Myocyte (in vitro differentiated cells): ENCODE data around the gene EGR1. TPM values are rescaled to one million over a fixed set of nuclear protein-coding genes. Genes with fewer than 3 reads are reported as not detected.

Experiments
- DNase-seq: peaks from one replicate; pipeline ENCODE4 v3.0.0-alpha.2; 2012; ENCODE audit warnings: low read depth
- total RNA-seq: library from RNA; depleted of rRNA; stranded (reverse); fragments of >200 nt; gene quantifications from 2 replicates; pipeline ENCODE4 v1.2.3, GENCODE V29; 2014

Gene EGR1
- total RNA-seq, 1 donor from 2014 or later: 6.2 TPM

- no peak for DNase-seq
Measured at GRCh38 chr5:138452720-138453119, 12.6 kb upstream of the EGR1 start.

GRCh38 chr5:138453590-138453989 lies 11.7 kb upstream of the EGR1 start:
- DNase-seq: no peak

GRCh38 chr5:138454121-138454520 lies 11.2 kb upstream of the EGR1 start:
- no peak for DNase-seq

- no peak for DNase-seq
Measured at GRCh38 chr5:138455232-138455930, 9.9 kb upstream of the EGR1 start.

GRCh38 chr5:138457531-138458275 lies 7.6 kb upstream of the EGR1 start:
- DNase-seq: no peak

GRCh38 chr5:138458384-138458783 lies 6.9 kb upstream of the EGR1 start:
- DNase-seq: no peak

- no peak for DNase-seq
Measured at GRCh38 chr5:138458856-138459255, 6.4 kb upstream of the EGR1 start.

GRCh38 chr5:138459311-138459933 lies 5.9 kb upstream of the EGR1 start:
- peak; percentile 49 for DNase-seq

- DNase-seq: no peak
Measured at GRCh38 chr5:138460032-138460693, 5.1 kb upstream of the EGR1 start.

GRCh38 chr5:138461343-138462125 lies 3.7 kb upstream of the EGR1 start:
- peak; percentile 56 for DNase-seq

GRCh38 chr5:138463419-138464007 lies 1.8 kb upstream of the EGR1 start:
- peak; percentile 40 for DNase-seq

GRCh38 chr5:138464008-138464387 lies 1.3 kb upstream of the EGR1 start:
- peak; percentile 97 for DNase-seq

- peak; percentile 100 for DNase-seq
Measured at GRCh38 chr5:138464388-138465260, 655 bp upstream of the EGR1 start.

- DNase-seq: peak; percentile 48
Measured at GRCh38 chr5:138466125-138466899, 1.0 kb downstream of the EGR1 start.

- DNase-seq: peak; percentile 41
Measured at GRCh38 chr5:138466900-138467710, 1.8 kb downstream of the EGR1 start.

- peak; percentile 46 for DNase-seq
Measured at GRCh38 chr5:138467711-138468132, 2.4 kb downstream of the EGR1 start.

GRCh38 chr5:138468133-138468965 lies 3.1 kb downstream of the EGR1 start:
- DNase-seq: peak; percentile 35
